OCI-LY3 (cell line): ENCODE measurements around the gene MTHFD1L.
"Not testable (repeated sequence)": the region's sequence is repeated elsewhere in the genome, so short reads cannot be mapped to it uniquely, and the experiment has no call there.

Source experiments
- H2AFZ ChIP-seq: fragments of 200-600, 300-600 bp; shearing (Covaris generic); 2 replicates; pipeline ENCODE4 v1.6.0; 2014; ENCODE audit warnings: antibody characterized with exemption, low read depth, low read length
- H3K27ac ChIP-seq: fragments of 200-600, 300-600 bp; sonication (generic); 2 replicates; pipeline ENCODE4 v1.5.1; 2014; ENCODE audit warnings: mild to moderate bottlenecking, low read length, moderate library complexity, mixed read lengths
- H3K27me3 ChIP-seq: fragments of 200-600, 300-600 bp; sonication (generic); 2 replicates; pipeline ENCODE4 v1.6.1; 2014; ENCODE audit warnings: low read depth, low read length, mixed read lengths
- H3K36me3 ChIP-seq: fragments of 200-600, 300-600 bp; sonication (generic); replicated peaks from 2 replicates; pipeline ENCODE3; 2014; ENCODE audit warnings: low read depth, low read length, mixed read lengths
- H3K4me1 ChIP-seq: fragments of 300-600, 200-600 bp; sonication (generic); 2 replicates; pipeline ENCODE4 v1.6.1; 2014; ENCODE audit warnings: low read length, mixed read lengths
- H3K4me2 ChIP-seq: fragments of 200-600, 300-600 bp; sonication (generic); 2 replicates; pipeline ENCODE4 v1.6.1; 2014; ENCODE audit warnings: low read length, mixed read lengths
- H3K4me3 ChIP-seq: fragments of 300-600, 200-600 bp; sonication (generic); 2 replicates; pipeline ENCODE4 v1.5.1; 2014; ENCODE audit warnings: antibody characterized with exemption, mild to moderate bottlenecking, low read length, moderate library complexity
- H3K79me2 ChIP-seq: fragments of 300-600, 200-600 bp; shearing (Covaris generic); 2 replicates; pipeline ENCODE4 v1.6.1; 2014; ENCODE audit warnings: mild to moderate bottlenecking, low read length, mixed read lengths
- H3K9ac ChIP-seq: fragments of 300-600, 200-600 bp; shearing (Covaris generic); 2 replicates; pipeline ENCODE4 v1.6.0; 2014; ENCODE audit warnings: mild to moderate bottlenecking, low read length, moderate library complexity
- H3K9me3 ChIP-seq: fragments of 200-600, 300-600 bp; shearing (Covaris generic); 2 replicates; pipeline ENCODE4 v1.6.1; 2014; ENCODE audit warnings: low read length, mixed read lengths; ENCODE audit not compliant: insufficient read depth
- H4K20me1 ChIP-seq: fragments of 200-600, 300-600 bp; sonication (generic); 2 replicates; pipeline ENCODE4 v1.6.1; 2016; ENCODE audit warnings: low read length, mixed read lengths; ENCODE audit not compliant: insufficient read depth
- CTCF ChIP-seq: fragments of 200-600, 300-600 bp; sonication (generic); IDR thresholded peaks from 2 replicates; pipeline ENCODE4 v1.5.1; 2014; ENCODE audit warnings: antibody characterized with exemption, low read length, low read depth
- EZH2phosphoT487 ChIP-seq: fragments of 200-600 bp; shearing (Covaris generic); IDR thresholded peaks from 2 replicates; pipeline ENCODE4 v1.6.1; 2018; ENCODE audit warnings: antibody characterized with exemption, mixed run types, low read depth

MTHFD1L gene

GRCh38 chr6:150865406-150866146, at the start of gene MTHFD1L:
TSS of gene MTHFD1L (plus strand) at chr6:150865702. CDS start at chr6:150865823, 121 bp downstream.
- no peaks in the 10 kb centered on the region for H3K9me3 ChIP-seq
- H2AFZ ChIP-seq: peak within 1 kb of the TSS; percentile 90; the same call in 1 of the 2 replicates
- H3K79me2 ChIP-seq: peaks cover 50% of the 10 kb centered on the region
- H4K20me1 ChIP-seq: peaks cover 3% of the 10 kb centered on the region; the same call in 1 of the 2 replicates
- H3K27ac ChIP-seq: peak within 1 kb of the TSS; percentile 38
- TF ChIP-seq EZH2phosphoT487: no peak
- peak; percentile 35 for TF ChIP-seq CTCF
- peak within 1 kb of the TSS; percentile 79 for H3K9ac ChIP-seq
- H3K4me1 ChIP-seq: peaks cover 25% of the 10 kb centered on the region
- no peaks in the 10 kb centered on the region for H3K36me3 ChIP-seq
- H3K4me3 ChIP-seq: peak within 1 kb of the TSS; percentile 90
- peak within 1 kb of the TSS; percentile 90 for H3K4me2 ChIP-seq
- H3K27me3 ChIP-seq: no peaks in the 10 kb centered on the region

- H3K79me2 ChIP-seq, H3K9ac ChIP-seq, H3K4me2 ChIP-seq, H3K9me3 ChIP-seq, H3K4me3 ChIP-seq, H3K27ac ChIP-seq, H2AFZ ChIP-seq, H3K27me3 ChIP-seq: not testable (repeated sequence)
- Histone ChIP-seq H3K36me3 (peaks cover 28% of the 10 kb centered on the region), H4K20me1 (peaks cover 11% of the 10 kb centered on the region), H3K4me1 (peaks cover 30% of the 10 kb centered on the region)
These were observed 48.9 kb upstream of the MTHFD1L start for GRCh38 chr6:150816554-150816953.

- Histone ChIP-seq H3K4me3 (no peak overlapping the region), H3K36me3 (peaks cover 23% of the 10 kb centered on the region), H3K9me3 (no peaks in the 10 kb centered on the region), H3K9ac (no peak overlapping the region), H3K4me1 (no peaks in the 10 kb centered on the region), H3K4me2 (no peak overlapping the region), H3K79me2 (no peaks in the 10 kb centered on the region), H3K27me3 (no peaks in the 10 kb centered on the region), H4K20me1 (no peaks in the 10 kb centered on the region), H3K27ac (no peak overlapping the region), H2AFZ (no peak overlapping the region)
- TF ChIP-seq EZH2phosphoT487 (no peak), CTCF (no peak)
These were observed 42.6 kb upstream of the MTHFD1L start for GRCh38 chr6:150822932-150823331.

- Histone ChIP-seq H3K27me3 (no peaks in the 10 kb centered on the region), H3K27ac (no peak overlapping the region), H3K9ac (no peak overlapping the region), H4K20me1 (no peaks in the 10 kb centered on the region), H3K36me3 (peaks cover 13% of the 10 kb centered on the region), H3K9me3 (no peaks in the 10 kb centered on the region), H3K79me2 (no peaks in the 10 kb centered on the region), H3K4me1 (no peaks in the 10 kb centered on the region), H3K4me3 (no peak overlapping the region), H3K4me2 (no peak overlapping the region), H2AFZ (no peak overlapping the region)
- TF ChIP-seq EZH2phosphoT487 (no peak), CTCF (no peak)
These were observed 38.7 kb upstream of the MTHFD1L start for GRCh38 chr6:150826788-150827187.

GRCh38 chr6:150828107-150828506, 37.4 kb upstream of the MTHFD1L start:
- H4K20me1 ChIP-seq, H3K4me1 ChIP-seq, H3K9me3 ChIP-seq, H3K27me3 ChIP-seq, H2AFZ ChIP-seq, H3K4me2 ChIP-seq, H3K4me3 ChIP-seq, H3K9ac ChIP-seq, H3K27ac ChIP-seq, H3K79me2 ChIP-seq: not testable (repeated sequence)
- peaks cover 12% of the 10 kb centered on the region for H3K36me3 ChIP-seq
